Measurements from ENCODE around the gene HTR7. TPM values are rescaled to one million over a fixed set of nuclear protein-coding genes. Genes with fewer than 3 reads are reported as not detected.

HTR7 gene

GRCh38 chr10:90695915-90696676 is 161.7 kb downstream of the HTR7 start:
- Histone ChIP-seq H3K79me1 (replicated peaks; ENCODE audit: low read length, poor library complexity, severe bottlenecking) (no peaks in the 10 kb centered on the region), H2BK15ac (ENCODE audit: low read depth, poor library complexity, severe bottlenecking) (no peak overlapping the region), H3K27ac (ENCODE audit: low read length, poor library complexity, severe bottlenecking) (no peak overlapping the region), H3K36me3 (ENCODE audit: control insufficient read depth in 1 of 2, insufficient read depth in 2 of 2, low read depth in 1 of 2, low read length in 2 of 2) (no peaks in the 10 kb centered on the region), H2AK5ac (ENCODE audit: low read length, severe bottlenecking) (no peak overlapping the region), H4K8ac (ENCODE audit: low read length) (no peak overlapping the region), H4K91ac (ENCODE audit: low read length) (no peak overlapping the region), H3K9me3 (ENCODE audit: control insufficient read depth, low read length) (peaks cover 8% of the 10 kb centered on the region), H3K4ac (ENCODE audit: low read depth in 1 of 2, low read length in 2 of 2) (no peak overlapping the region), H3K4me3 (ENCODE audit: insufficient read depth in 1 of 2, low read depth in 1 of 2, low read length in 2 of 2) (no peak overlapping the region), H3K4me1 (ENCODE audit: control insufficient read depth, insufficient read depth, low read depth, low read length) (no peaks in the 10 kb centered on the region), H2AFZ (ENCODE audit: low read depth, low read length) (no peak overlapping the region), H3K18ac (ENCODE audit: low read depth in 1 of 2, low read length in 2 of 2) (no peak overlapping the region), H3K9ac (ENCODE audit: low read length) (no peak overlapping the region), H3K23ac (ENCODE audit: low read length in 2 of 2) (no peak overlapping the region), H3K14ac (ENCODE audit: low read length in 2 of 2) (no peak overlapping the region), H2BK5ac (ENCODE audit: low read depth, low read length, poor library complexity, severe bottlenecking) (no peak overlapping the region), H2BK120ac (ENCODE audit: low read depth, low read length) (no peak overlapping the region), H3K4me2 (ENCODE audit: low read length, poor library complexity, severe bottlenecking) (no peak overlapping the region), H2BK12ac (ENCODE audit: low read length in 2 of 2) (no peak overlapping the region), H3K27me3 (ENCODE audit: control insufficient read depth in 1 of 2, insufficient read depth in 1 of 2, low read length in 2 of 2) (no peaks in the 10 kb centered on the region)
- no peak for DNase-seq
- 77% methylated on average over 5 of the region's 6 CpGs for WGBS

Small RNAs within 50 kb of the gene (small RNA-seq; reads per million reads assigned to genes)
- gene RF00019 (ENCODE audit: low read depth): not detected

Measured in mesenchymal stem cell (in vitro differentiated cells and primary cell).